A549 (cell line): Measurements from ENCODE around the gene MTHFR.

Experiments used
- CTCF ChIP-seq: fragments of >200 bp; sonication (Bioruptor Twin); formaldehyde crosslinking; IDR thresholded peaks from 3 replicates; pipeline ENCODE4 v1.5.1; 2016
- FOSL2 ChIP-seq, 2 experiments: fragments of 450-650 bp in 1 of 2; fragments of >200 bp in 1 of 2; sonication (Bioruptor Twin) in 1 of 2; formaldehyde crosslinking; IDR thresholded peaks; 2 replicates each; pipeline versions ENCODE4 v1.5.0 to v1.6.1; 2016 to 2020; ENCODE audit warnings: mild to moderate bottlenecking in 1 of 2, moderate library complexity in 1 of 2
- HOXB13 ChIP-seq: fragments of 250-450 bp; sonication (Bioruptor Pico); IDR thresholded peaks from 2 replicates; pipeline ENCODE4 v1.5.0; 2020; ENCODE audit warnings: low read depth, mild to moderate bottlenecking, moderate library complexity
- NR3C1 ChIP-seq: fragments of >200 bp; sonication (Bioruptor Twin); formaldehyde crosslinking; IDR thresholded peaks from 3 replicates; pipeline ENCODE4 v1.6.1; 2017
- PBX3 ChIP-seq: IDR thresholded peaks from 2 replicates; pipeline ENCODE4 v1.6.1; 2012
- REST ChIP-seq: fragments of 200-600 bp; sonication (generic); IDR thresholded peaks from 2 replicates; pipeline ENCODE4 v1.6.1; 2016; ENCODE audit warnings: antibody characterized with exemption, mild to moderate bottlenecking, moderate library complexity
- TF ChIP-seq, protein P1 (sequence below): fragments of 450-650 bp; IDR thresholded peaks from 2 replicates; pipeline ENCODE4 v1.6.1; 2014; ENCODE audit warnings: antibody characterized with exemption

- TF ChIP-seq CTCF (no peak), REST (no peak), NR3C1 (no peak), HOXB13 (CRISPR knock-in tag) (no peak), FOSL2 (IDR thresholded peaks at IDR 0.05) (no peak), FOSL2 (CRISPR knock-in tag; IDR thresholded peaks at IDR 0.05) (no peak), PBX3 (no peak)
- TF ChIP-seq, protein P1, sequence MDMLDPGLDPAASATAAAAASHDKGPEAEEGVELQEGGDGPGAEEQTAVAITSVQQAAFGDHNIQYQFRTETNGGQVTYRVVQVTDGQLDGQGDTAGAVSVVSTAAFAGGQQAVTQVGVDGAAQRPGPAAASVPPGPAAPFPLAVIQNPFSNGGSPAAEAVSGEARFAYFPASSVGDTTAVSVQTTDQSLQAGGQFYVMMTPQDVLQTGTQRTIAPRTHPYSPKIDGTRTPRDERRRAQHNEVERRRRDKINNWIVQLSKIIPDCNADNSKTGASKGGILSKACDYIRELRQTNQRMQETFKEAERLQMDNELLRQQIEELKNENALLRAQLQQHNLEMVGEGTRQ, result no peak
These were observed 44.5 kb downstream of the MTHFR start for GRCh38 chr1:11761285-11761684.
